Measurements from ENCODE around the gene MRPL4.
"Not testable (repeated sequence)": the region's sequence is repeated elsewhere in the genome, so short reads cannot be mapped to it uniquely, and the experiment has no call there.

DNA sequence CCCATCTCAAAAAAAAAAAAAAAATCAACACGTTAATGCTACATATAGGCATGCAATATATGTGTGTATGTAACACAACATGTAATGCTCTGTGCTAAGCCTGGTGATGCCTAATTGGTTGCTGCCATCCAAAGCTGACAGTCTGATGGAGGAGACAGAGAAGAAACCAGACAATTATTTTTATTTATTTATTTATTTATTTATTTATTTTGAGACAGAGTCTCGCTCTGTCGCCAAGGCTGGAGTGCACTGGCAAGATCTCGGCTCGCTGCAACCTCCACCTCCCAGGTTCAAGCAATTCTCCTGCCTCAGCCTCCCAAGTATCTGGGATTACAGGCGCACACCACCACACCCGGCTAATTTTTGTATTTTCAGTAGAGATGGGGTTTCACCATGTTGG is 16.6 kb upstream of the MRPL4 start:
- TF ChIP-seq, protein P1, sequence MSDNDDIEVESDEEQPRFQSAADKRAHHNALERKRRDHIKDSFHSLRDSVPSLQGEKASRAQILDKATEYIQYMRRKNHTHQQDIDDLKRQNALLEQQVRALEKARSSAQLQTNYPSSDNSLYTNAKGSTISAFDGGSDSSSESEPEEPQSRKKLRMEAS (IDR thresholded peaks at IDR 0.05), result not testable (repeated sequence)
- TF ChIP-seq, protein P2, sequence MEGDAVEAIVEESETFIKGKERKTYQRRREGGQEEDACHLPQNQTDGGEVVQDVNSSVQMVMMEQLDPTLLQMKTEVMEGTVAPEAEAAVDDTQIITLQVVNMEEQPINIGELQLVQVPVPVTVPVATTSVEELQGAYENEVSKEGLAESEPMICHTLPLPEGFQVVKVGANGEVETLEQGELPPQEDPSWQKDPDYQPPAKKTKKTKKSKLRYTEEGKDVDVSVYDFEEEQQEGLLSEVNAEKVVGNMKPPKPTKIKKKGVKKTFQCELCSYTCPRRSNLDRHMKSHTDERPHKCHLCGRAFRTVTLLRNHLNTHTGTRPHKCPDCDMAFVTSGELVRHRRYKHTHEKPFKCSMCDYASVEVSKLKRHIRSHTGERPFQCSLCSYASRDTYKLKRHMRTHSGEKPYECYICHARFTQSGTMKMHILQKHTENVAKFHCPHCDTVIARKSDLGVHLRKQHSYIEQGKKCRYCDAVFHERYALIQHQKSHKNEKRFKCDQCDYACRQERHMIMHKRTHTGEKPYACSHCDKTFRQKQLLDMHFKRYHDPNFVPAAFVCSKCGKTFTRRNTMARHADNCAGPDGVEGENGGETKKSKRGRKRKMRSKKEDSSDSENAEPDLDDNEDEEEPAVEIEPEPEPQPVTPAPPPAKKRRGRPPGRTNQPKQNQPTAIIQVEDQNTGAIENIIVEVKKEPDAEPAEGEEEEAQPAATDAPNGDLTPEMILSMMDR (IDR thresholded peaks at IDR 0.05; ENCODE audit: low read depth, low read length, missing input control), result not testable (repeated sequence)
- TF ChIP-seq TAF1 (conservative IDR thresholded peaks at IDR 0.05), result not testable (repeated sequence)

Data from liver (tissue), 3 donors.